Neuronal stem cell (in vitro differentiated cells): ENCODE data around the gene MILR1.
A peak's percentile ranks its signal among the peaks of the same experiment; 100 is the strongest.

Experiments used
- DNase-seq: peaks from one replicate; pipeline ENCODE4 v3.0.0-alpha.2; 2013; ENCODE audit warnings: low spot score
- H2AFZ ChIP-seq: one replicate; pipeline ENCODE4 v1.6.1; 2013; ENCODE audit warnings: mild to moderate bottlenecking, low read length, inconsistent platforms
- H2AK5ac ChIP-seq: 2 replicates; pipeline ENCODE4 v1.6.1; 2013; ENCODE audit warnings: low read depth, mild to moderate bottlenecking, inconsistent platforms, low read length, moderate library complexity, mixed read lengths
- H2BK120ac ChIP-seq: 2 replicates; pipeline ENCODE4 v1.6.1; 2013; ENCODE audit warnings: low read depth, mild to moderate bottlenecking, inconsistent platforms, low read length, moderate library complexity, mixed read lengths
- H2BK12ac ChIP-seq: one replicate; pipeline ENCODE4 v1.6.1; 2013; ENCODE audit warnings: low read length, inconsistent platforms
- H2BK15ac ChIP-seq: 2 replicates; pipeline ENCODE4 v1.6.1; 2013; ENCODE audit warnings: mild to moderate bottlenecking, low read length, inconsistent platforms, mixed read lengths
- H2BK5ac ChIP-seq: one replicate; pipeline ENCODE4 v1.6.1; 2013; ENCODE audit warnings: inconsistent platforms, mild to moderate bottlenecking, low read length, moderate library complexity
- H3K14ac ChIP-seq: one replicate; pipeline ENCODE4 v1.6.1; 2013; ENCODE audit warnings: low read length, inconsistent platforms
- H3K18ac ChIP-seq: 2 replicates; pipeline ENCODE4 v1.6.1; 2013; ENCODE audit warnings: low read length, inconsistent platforms
- H3K23ac ChIP-seq: 2 replicates; pipeline ENCODE4 v1.6.1; 2013; ENCODE audit warnings: low read depth, mild to moderate bottlenecking, mixed read lengths, low read length, inconsistent platforms; ENCODE audit not compliant: poor library complexity
- H3K27ac ChIP-seq: replicated peaks from 3 replicates; pipeline ENCODE4 v1.5.1; 2013; ENCODE audit warnings: low read length, inconsistent platforms
- H3K27me3 ChIP-seq, 3 experiments: 2 replicates each; pipeline ENCODE4 v1.6.1; 2013; ENCODE audit warnings: low read length in 3 of 3, mild to moderate bottlenecking in 2 of 3, inconsistent platforms in 1 of 3, low read depth in 1 of 3, mixed read lengths in 1 of 3, moderate library complexity in 1 of 3; ENCODE audit not compliant: control insufficient read depth in 3 of 3, insufficient read depth in 3 of 3
- H3K36me3 ChIP-seq, 2 donors: replicated peaks in 1 of 2; 2 replicates each; pipeline ENCODE4 v1.6.1; 2013; ENCODE audit warnings: low read length in 2 of 2; ENCODE audit not compliant: control insufficient read depth in 2 of 2, insufficient read depth in 2 of 2
- H3K4ac ChIP-seq: 2 replicates; pipeline ENCODE4 v1.6.1; 2013; ENCODE audit warnings: inconsistent platforms, mild to moderate bottlenecking, low read length, moderate library complexity
- H3K4me1 ChIP-seq, 2 donors: 1 replicate in 1 of 2; 2 replicates in 1 of 2; pipeline ENCODE4 v1.6.1; 2013; ENCODE audit warnings: low read length in 2 of 2, low read depth in 1 of 2; ENCODE audit not compliant: control insufficient read depth in 2 of 2, insufficient read depth in 1 of 2
- H3K4me2 ChIP-seq: one replicate; pipeline ENCODE4 v1.6.1; 2013; ENCODE audit warnings: mild to moderate bottlenecking, low read length, inconsistent platforms; ENCODE audit not compliant: insufficient read depth, poor library complexity, severe bottlenecking
- H3K4me3 ChIP-seq, 2 donors: 2 replicates each; pipeline ENCODE4 v1.5.1; 2013; ENCODE audit warnings: low read length in 2 of 2, mild to moderate bottlenecking in 2 of 2, inconsistent platforms in 1 of 2, moderate library complexity in 1 of 2
- H3K79me1 ChIP-seq: one replicate; pipeline ENCODE4 v1.6.1; 2013; ENCODE audit warnings: low read depth, mild to moderate bottlenecking, inconsistent platforms, low read length, moderate library complexity
- H3K9ac ChIP-seq: one replicate; pipeline ENCODE4 v1.6.1; 2013; ENCODE audit warnings: mild to moderate bottlenecking, low read depth, low read length, inconsistent platforms; ENCODE audit not compliant: poor library complexity
- H3K9me3 ChIP-seq, 2 donors: replicated peaks in 1 of 2; 2 replicates each; pipeline versions ENCODE3 to v1.6.1; 2013; ENCODE audit warnings: low read length in 2 of 2, mild to moderate bottlenecking in 2 of 2, inconsistent platforms in 1 of 2, low read depth in 1 of 2, mixed read lengths in 1 of 2, moderate library complexity in 1 of 2; ENCODE audit not compliant: control insufficient read depth in 2 of 2, insufficient read depth in 1 of 2
- H4K8ac ChIP-seq: one replicate; pipeline ENCODE4 v1.6.1; 2013; ENCODE audit warnings: low read depth, mild to moderate bottlenecking, inconsistent platforms, low read length, moderate library complexity
- H4K91ac ChIP-seq: one replicate; pipeline ENCODE4 v1.6.1; 2013; ENCODE audit warnings: low read length, low read depth, mild to moderate bottlenecking, inconsistent platforms; ENCODE audit not compliant: poor library complexity
- WGBS, 2 donors: extraction: QIAGEN DNeasy Blood & Tissue Kit; methylation state at CpG; one replicate each; pipeline ENCODE4 v1.1.7; 2013; ENCODE audit warnings: missing lambda C conversion rate in 2 of 2, mixed read lengths in 1 of 2; ENCODE audit not compliant: insufficient read length in 2 of 2, insufficient replicate concordance in 1 of 2; ENCODE audit errors: extremely low coverage in 2 of 2; 5-methylcytosine and 5-hydroxymethylcytosine counted together

MILR1 gene

DNA sequence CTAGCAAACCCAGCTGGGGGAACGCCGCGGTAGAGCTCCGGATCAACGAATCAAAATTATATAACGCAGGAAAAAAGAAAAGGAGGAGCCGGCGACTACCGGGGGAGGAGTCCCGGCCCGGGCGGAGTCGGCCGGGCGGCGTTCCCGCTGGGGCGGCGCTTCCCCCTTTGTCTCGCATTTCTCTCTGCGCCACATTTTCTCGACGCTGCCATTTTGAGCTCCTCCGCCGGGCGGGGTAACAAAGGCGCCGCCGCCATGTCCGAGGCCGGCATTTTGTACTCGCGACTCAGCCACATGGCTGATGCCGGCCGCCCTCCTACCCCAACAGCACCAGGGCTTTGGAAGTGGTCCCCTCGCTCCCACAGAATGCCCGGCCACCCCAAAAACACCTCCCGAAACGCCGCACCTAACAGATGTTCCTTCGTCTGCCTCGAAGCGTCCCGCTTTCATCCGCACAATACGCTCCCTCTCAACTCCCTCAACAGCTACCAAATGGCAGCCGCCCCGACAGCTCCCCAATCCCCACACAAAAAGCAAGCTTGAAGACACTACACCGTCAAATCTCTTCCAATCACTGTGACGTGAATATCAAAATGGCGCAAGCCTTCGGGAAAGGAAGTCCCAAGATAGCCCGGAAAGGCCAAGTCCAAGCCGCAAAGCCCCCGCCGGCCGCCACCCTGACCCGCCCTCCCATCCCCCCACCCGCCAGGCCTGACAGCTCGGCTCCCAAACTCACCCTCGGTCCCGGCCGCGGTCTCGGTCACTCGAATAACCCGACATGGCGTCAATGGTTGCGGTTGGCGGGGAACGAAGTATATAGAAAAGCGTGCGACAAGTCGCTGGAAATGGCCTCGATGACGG, 56.7 kb downstream of the MILR1 start:
- Histone ChIP-seq H3K4me1 (peaks cover 3 to 11% of the 10 kb centered on the region in 2 donors), H3K18ac (peak overlapping the region; percentile 99), H3K9ac (peak overlapping the region; percentile 98), H2BK15ac (peak overlapping the region; percentile 62), H2BK12ac (no peak overlapping the region), H3K4me3 (peak overlapping the region; percentile 88 to 99), H3K27me3 (no peaks in the 10 kb centered on the region), H3K4me2 (peak overlapping the region; percentile 51), H3K27ac (peak overlapping the region; percentile 93), H3K79me1 (peaks cover 5% of the 10 kb centered on the region), H2AFZ (peak overlapping the region; percentile 87), H3K23ac (peak overlapping the region; percentile 90), H3K9me3 (no peaks in the 10 kb centered on the region), H3K36me3 (peaks cover 38 to 75% of the 10 kb centered on the region in 2 donors), H2BK5ac (peak overlapping the region; percentile 99), H4K8ac (peak overlapping the region; percentile 99), H3K14ac (peak overlapping the region; percentile 49), H2BK120ac (peak overlapping the region; percentile 96), H2AK5ac (peak overlapping the region; percentile 100), H3K4ac (peak overlapping the region; percentile 90), H4K91ac (no peak overlapping the region)
- WGBS, 2 donors: no CpG with 5 or more reads among the region's 76 CpGs
- DNase-seq: peak; percentile 79

DNA sequence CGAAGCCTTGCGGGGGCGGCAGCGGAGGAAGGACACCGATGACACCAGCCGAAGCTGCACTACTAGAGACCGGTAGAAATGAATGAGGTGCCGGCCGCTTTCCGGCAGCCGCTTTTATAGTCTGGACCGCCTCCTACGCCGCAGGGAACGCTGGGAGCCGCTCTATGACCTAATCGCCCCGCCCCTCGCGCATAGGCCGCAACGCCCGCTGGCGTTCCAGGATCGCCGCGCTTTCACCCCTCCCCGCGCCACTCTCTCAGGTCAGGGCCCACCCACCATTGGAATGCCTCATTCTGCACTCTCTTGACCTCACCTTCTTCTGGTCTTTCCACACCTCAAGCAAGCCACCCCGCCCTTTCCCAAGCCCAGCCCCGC, 57.3 kb downstream of the MILR1 start, which contains the start of gene DDX5:
Gene DDX5, minus strand, starts transcription at position 89 of the 375 bp plus-strand sequence. CDS start 170 bp downstream, outside the sequence.
- H3K36me3 ChIP-seq: peaks cover 34 to 75% of the 10 kb centered on the region in 2 donors
- peak within 1 kb of the TSS; percentile 68 for H2BK15ac ChIP-seq
- no peaks in the 10 kb centered on the region for H3K27me3 ChIP-seq
- peak within 1 kb of the TSS; percentile 90 for H3K4ac ChIP-seq
- H4K8ac ChIP-seq: peak within 1 kb of the TSS; percentile 99
- H2BK120ac ChIP-seq: peak within 1 kb of the TSS; percentile 96
- H2AFZ ChIP-seq: peak within 1 kb of the TSS; percentile 87
- no peak for DNase-seq
- peak within 1 kb of the TSS; percentile 99 for H3K18ac ChIP-seq
- H3K23ac ChIP-seq: peak within 1 kb of the TSS; percentile 90
- H2AK5ac ChIP-seq: peak within 1 kb of the TSS; percentile 100
- no CpG with 5 or more reads among the region's 31 CpGs for WGBS, 2 donors
- no peak within 1 kb of the TSS for H2BK12ac ChIP-seq
- H4K91ac ChIP-seq: peak within 1 kb of the TSS; percentile 73
- H3K27ac ChIP-seq: peak within 1 kb of the TSS; percentile 93
- peak within 1 kb of the TSS; percentile 88 to 99 for H3K4me3 ChIP-seq
- H3K79me1 ChIP-seq: peaks cover 5% of the 10 kb centered on the region
- H3K4me1 ChIP-seq: peaks cover 3 to 11% of the 10 kb centered on the region in 2 donors
- H3K9ac ChIP-seq: peak within 1 kb of the TSS; percentile 98
- no peaks in the 10 kb centered on the region for H3K9me3 ChIP-seq
- H3K14ac ChIP-seq: peak within 1 kb of the TSS; percentile 49
- H2BK5ac ChIP-seq: peak within 1 kb of the TSS; percentile 99
- peak within 1 kb of the TSS; percentile 54 for H3K4me2 ChIP-seq

- Histone ChIP-seq H2BK120ac (peak within 1 kb of the TSS; percentile 96), H3K14ac (peak within 1 kb of the TSS; percentile 25), H3K4ac (no peak within 1 kb of the TSS), H3K27ac (peak within 1 kb of the TSS; percentile 93), H4K8ac (no peak within 1 kb of the TSS), H2AFZ (peak within 1 kb of the TSS; percentile 87), H3K9me3 (no peaks in the 10 kb centered on the region), H3K4me3 (peak within 1 kb of the TSS; percentile 88 to 99), H3K23ac (peak within 1 kb of the TSS; percentile 90), H3K9ac (peak within 1 kb of the TSS; percentile 98), H3K4me2 (peak within 1 kb of the TSS; percentile 54), H3K36me3 (peaks cover 28 to 75% of the 10 kb centered on the region in 2 donors), H3K27me3 (no peaks in the 10 kb centered on the region), H2BK5ac (peak within 1 kb of the TSS; percentile 99), H3K4me1 (peaks cover 3 to 11% of the 10 kb centered on the region in 2 donors), H3K79me1 (peaks cover 5% of the 10 kb centered on the region), H2AK5ac (peak within 1 kb of the TSS; percentile 100), H4K91ac (peak within 1 kb of the TSS; percentile 73), H2BK15ac (peak within 1 kb of the TSS; percentile 68), H2BK12ac (no peak within 1 kb of the TSS), H3K18ac (peak within 1 kb of the TSS; percentile 99)
- peak; percentile 97 for DNase-seq
- no CpG with 5 or more reads among the region's 77 CpGs for WGBS, 2 donors
Measured at GRCh38 chr17:64506576-64507412, 57.9 kb downstream of the MILR1 start, which contains the start of gene CEP95. Gene CEP95 (plus strand): TSS chr17:64506977. CDS start chr17:64507098, 121 bp downstream.
